GM19193 (cell line): ENCODE results near the gene SF3B4.
A peak's percentile ranks its signal among the peaks of the same experiment; 100 is the strongest.

Experiments
- POLR2A ChIP-seq: IDR thresholded peaks from 4 replicates; pipeline ENCODE4 v1.6.1; 2011; ENCODE audit not compliant: insufficient read depth, insufficient read length; ENCODE audit errors: extremely low read depth

SF3B4 gene

DNA sequence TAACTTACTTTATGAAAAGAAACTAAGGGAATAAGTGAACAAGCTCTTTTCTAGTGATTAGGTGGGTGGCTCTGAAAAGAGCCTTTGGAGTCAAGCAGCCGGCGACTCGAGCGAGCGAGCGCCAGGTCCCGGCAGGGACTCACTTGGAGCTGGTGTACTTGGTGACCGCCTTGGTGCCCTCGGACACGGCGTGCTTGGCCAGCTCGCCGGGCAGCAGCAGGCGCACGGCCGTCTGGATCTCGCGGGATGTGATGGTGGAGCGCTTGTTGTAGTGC lies 41.5 kb downstream of the SF3B4 start:
- TF ChIP-seq POLR2A = peak; percentile 82

DNA sequence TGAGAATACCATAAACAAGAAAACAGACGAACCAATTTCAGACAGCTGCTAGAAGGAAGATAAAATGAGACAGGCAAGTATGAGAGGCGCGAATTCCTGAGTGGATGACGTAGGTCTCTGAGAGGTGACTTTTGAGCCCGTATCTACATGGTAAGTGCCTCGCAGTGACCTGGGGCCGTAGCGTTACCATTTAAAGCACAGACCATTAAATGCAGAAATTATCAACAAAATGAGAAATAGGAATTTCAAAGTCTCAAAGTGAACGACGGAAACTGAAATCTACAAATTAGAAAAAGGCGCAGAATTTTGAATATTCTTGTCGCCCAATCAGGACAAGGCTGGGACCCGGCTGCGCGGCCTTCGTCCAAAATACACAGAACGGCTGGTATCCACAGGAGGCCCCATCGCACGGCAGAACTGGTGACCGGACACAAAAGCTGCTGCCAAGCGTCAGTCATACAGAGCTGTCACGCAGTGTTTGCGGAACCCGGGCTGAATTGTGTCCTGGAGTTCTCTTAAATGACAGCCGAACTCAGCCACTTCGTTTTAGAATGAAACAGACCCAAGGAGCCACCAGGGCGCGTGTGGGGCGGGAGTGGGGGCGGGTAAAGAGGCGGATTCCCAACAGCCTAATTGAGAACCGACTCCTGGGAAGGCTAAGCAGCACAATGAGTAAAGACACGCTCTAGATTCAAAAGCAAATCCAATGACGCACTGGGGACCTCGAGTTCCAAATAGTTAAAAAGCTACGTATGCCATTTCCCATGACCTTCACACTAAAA lies 42.1 kb downstream of the SF3B4 start:
- peak; percentile 92 for TF ChIP-seq POLR2A

GRCh38 chr1:149884433-149885338 lies 42.9 kb downstream of the SF3B4 start:
- no peak for TF ChIP-seq POLR2A

DNA sequence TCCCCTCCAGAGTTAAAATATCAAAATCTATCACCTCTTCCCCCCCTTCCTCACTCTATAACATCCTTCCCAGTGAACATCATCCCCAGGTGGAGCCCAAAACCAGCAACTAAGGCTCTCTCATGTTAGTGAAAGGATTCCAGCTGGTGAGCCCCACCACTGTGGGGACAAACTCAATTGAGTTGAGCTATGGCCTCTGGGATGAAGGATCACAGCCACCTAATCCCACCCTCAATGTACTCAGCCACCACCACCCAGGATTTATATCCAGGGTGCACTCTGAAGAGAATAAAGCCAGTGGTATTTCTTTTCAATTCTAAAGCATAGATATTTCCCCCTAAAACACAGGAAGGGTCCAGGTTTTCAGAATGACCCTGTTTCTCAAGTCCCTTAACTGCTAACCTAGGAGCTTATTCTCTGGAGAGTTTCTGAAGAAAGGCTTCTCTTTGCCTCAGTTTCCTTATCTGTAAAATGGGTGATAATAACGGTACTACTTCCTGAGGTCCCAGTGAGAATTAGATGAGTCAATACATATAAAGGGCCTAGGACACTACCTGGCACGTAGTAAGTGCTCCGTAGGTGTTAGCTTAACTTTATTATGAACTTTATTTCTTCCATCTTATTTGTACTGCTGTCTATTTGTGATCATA lies 43.9 kb downstream of the SF3B4 start:
- no peak for TF ChIP-seq POLR2A

DNA sequence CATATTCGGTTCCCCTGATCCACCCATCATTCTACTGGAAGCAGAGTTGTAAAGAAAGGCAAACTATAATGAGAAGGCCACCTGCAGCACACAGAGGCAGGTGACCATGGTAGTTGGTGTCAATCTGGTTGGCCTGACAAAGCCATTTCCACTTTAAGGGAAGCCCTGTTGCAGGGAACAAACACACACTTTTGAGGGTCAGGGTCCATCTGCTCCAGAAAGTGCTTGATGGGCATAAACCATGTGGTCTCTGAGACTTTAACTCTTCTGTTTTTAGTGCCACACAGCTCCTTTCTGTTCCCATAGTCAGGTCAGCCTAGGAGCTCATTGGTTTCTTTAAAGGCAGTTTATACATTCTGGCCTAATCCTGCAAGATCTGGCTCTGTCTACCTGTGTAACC lies 45.7 kb downstream of the SF3B4 start:
- TF ChIP-seq POLR2A = no peak

- TF ChIP-seq POLR2A = no peak
Measured at GRCh38 chr1:149879556-149879955, 48.0 kb downstream of the SF3B4 start.

DNA sequence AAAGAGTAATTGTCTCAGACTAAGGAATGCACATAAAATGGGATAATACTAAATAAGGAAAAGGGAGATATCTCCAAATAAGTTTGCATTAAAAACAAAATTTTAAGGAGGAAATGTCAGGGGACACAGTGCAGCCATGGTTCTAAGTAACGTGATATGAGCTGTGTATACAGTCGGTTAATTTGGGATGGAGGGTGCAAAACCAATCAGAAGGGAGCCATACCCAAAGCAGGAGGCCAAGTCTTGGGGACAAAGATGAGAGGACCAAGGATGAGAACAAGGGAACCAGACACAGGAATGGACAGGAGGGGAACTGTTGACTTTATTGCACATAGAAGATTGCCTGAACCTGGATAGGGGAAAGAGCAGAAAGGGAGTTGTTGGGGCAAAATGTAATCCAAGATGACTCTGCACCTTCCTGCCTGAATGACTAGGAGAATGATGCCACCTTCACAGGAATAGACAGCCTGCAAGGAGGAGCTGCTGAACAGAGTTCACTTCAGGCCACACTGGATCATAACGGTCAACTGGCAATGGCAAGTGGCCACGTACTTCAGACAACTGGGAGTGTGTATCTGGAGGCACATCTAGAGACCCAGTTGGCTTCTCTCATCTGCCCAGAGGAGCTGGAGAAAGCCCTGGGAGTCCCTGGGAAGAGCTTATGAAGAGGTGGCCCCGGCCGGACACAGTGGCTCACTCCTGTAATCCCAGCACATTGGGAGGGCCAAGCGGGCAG lies 50.2 kb downstream of the SF3B4 start:
- no peak for TF ChIP-seq POLR2A
